Measurements from ENCODE around the gene CUL7. TPM values are rescaled to one million over a fixed set of nuclear protein-coding genes. Genes with fewer than 3 reads are reported as not detected.

The CUL7 gene
- total and polyA plus RNA-seq, 10 of the 15 experiments (the other 5 are each of a cell fraction or from before 2014, with no cell fraction given) = 0.66 to 18.4 (median 10.9) TPM

GRCh38 chr6:42996513-42996912 is 57.1 kb downstream of the CUL7 start:
- in situ Hi-C loops (cut with MboI) = no loop called here

GRCh38 chr6:42993445-42993844 is 60.2 kb downstream of the CUL7 start:
- in situ Hi-C loops (cut with MboI) = no loop called here
- no peak for ATAC-seq
- H3K4me1 ChIP-seq (ENCODE audit: control insufficient read depth, insufficient read depth, low read length) = no peaks in the 10 kb centered on the region
- no peaks in the 10 kb centered on the region for H3K27me3 ChIP-seq (replicated peaks in 1 of 2; ENCODE audit: control insufficient read depth in 2 of 2, insufficient read depth in 2 of 2, low read length in 1 of 2)
- no peak overlapping the region for H3K4me3 ChIP-seq
- no TSS peak for BruUV-seq (replicated peaks)
- no peak overlapping the region for H3K27ac ChIP-seq (ENCODE audit: control insufficient read depth, insufficient read depth)
- DNase-seq (ENCODE audit: low read depth, low spot score) = no peak
- WGBS (ENCODE audit: insufficient coverage, insufficient replicate concordance, low lambda C conversion rate, missing lambda C conversion rate) = 100% methylated on average over 2 of the region's 2 CpGs
- peaks cover 2 to 8% of the 10 kb centered on the region in 2 experiments; a peak in 2 of 4 replicates for H3K36me3 ChIP-seq (ENCODE audit: control insufficient read depth in 2 of 2, insufficient read depth in 2 of 2, low read length in 1 of 2)
- ChIA-PET RAD21 (ENCODE audit: unreplicated experiment) (no interaction called here), POLR2A (no interaction called here), CTCF (interaction anchor here (1.1 kb wide), 1 partner anchor 92 kb away, joined by 3 read pairs; no protein-coding TSS in a partner anchor), SMC1A (ENCODE audit: uncharacterized antibody, unreplicated experiment) (no interaction called here)
- H3K79me2 ChIP-seq (ENCODE audit: control insufficient read depth, insufficient read depth, low read length) = no peaks in the 10 kb centered on the region
- no peaks in the 10 kb centered on the region for H4K20me1 ChIP-seq (ENCODE audit: control insufficient read depth, insufficient read depth)
- intact Hi-C loops (cut with micrococcal nuclease; ENCODE audit: unreplicated experiment) = no loop called here
- H3K9me3 ChIP-seq (replicated peaks; ENCODE audit: control insufficient read depth, insufficient read depth, low read length) = no peaks in the 10 kb centered on the region
- FAIRE-seq = no peak
- no peak overlapping the region for H3K9ac ChIP-seq (ENCODE audit: control insufficient read depth, insufficient read depth, low read length)
- no peak for TF ChIP-seq HCFC1 (IDR thresholded peaks at IDR 0.05; ENCODE audit: low read length)
- TF ChIP-seq MTA2 (IDR thresholded peaks at IDR 0.05; ENCODE audit: low read depth) = no peak
- TF ChIP-seq TBL1XR1 (IDR thresholded peaks at IDR 0.05; ENCODE audit: low read depth, low read length) = no peak
- TF ChIP-seq STAT3 (IDR thresholded peaks at IDR 0.05; ENCODE audit: low read depth, low read length) = no peak
- TF ChIP-seq ZZZ3 (IDR thresholded peaks at IDR 0.05; ENCODE audit: control insufficient read depth, insufficient read length, low read depth) = no peak
- no peak for TF ChIP-seq NKRF (conservative IDR thresholded peaks at IDR 0.05)
- TF ChIP-seq ATF7 (IDR thresholded peaks at IDR 0.05; ENCODE audit: low read depth) = no peak
- H2AFZ ChIP-seq (ENCODE audit: control insufficient read depth, low read depth, low read length) = no peak overlapping the region
- no peak overlapping the region for H3K4me2 ChIP-seq (ENCODE audit: control insufficient read depth, insufficient read depth)

More at GRCh38 chr6:42996513-42996912, 57.1 kb downstream of the CUL7 start:
- Histone ChIP-seq H3K4me3 (no peak overlapping the region), H3K79me2 (ENCODE audit: control insufficient read depth, insufficient read depth, low read length) (no peaks in the 10 kb centered on the region), H3K9me3 (replicated peaks; ENCODE audit: control insufficient read depth, insufficient read depth, low read length) (no peaks in the 10 kb centered on the region), H3K36me3 (ENCODE audit: control insufficient read depth in 2 of 2, insufficient read depth in 2 of 2, low read length in 1 of 2) (no peaks in the 10 kb centered on the region), H3K4me2 (ENCODE audit: control insufficient read depth, insufficient read depth) (no peak overlapping the region), H3K4me1 (ENCODE audit: control insufficient read depth, insufficient read depth, low read length) (no peaks in the 10 kb centered on the region), H3K27me3 (replicated peaks in 1 of 2; ENCODE audit: control insufficient read depth in 2 of 2, insufficient read depth in 2 of 2, low read length in 1 of 2) (no peaks in the 10 kb centered on the region), H3K9ac (ENCODE audit: control insufficient read depth, insufficient read depth, low read length) (no peak overlapping the region), H3K27ac (ENCODE audit: control insufficient read depth, insufficient read depth) (no peak overlapping the region), H4K20me1 (ENCODE audit: control insufficient read depth, insufficient read depth) (no peaks in the 10 kb centered on the region), H2AFZ (ENCODE audit: control insufficient read depth, low read depth, low read length) (no peak overlapping the region)
- ChIA-PET CTCF (interaction anchor here (0.7 to 1.4 kb wide), 7 partner anchors 9 to 305 kb away, joined by 3 to 5 read pairs (median 3); no protein-coding TSS in a partner anchor), POLR2A (interaction anchor here (1.4 to 2.7 kb wide), 2 partner anchors 10 to 13 kb away, joined by 5 to 10 read pairs; partner anchors contain the start of gene PPP2R5D), SMC1A (ENCODE audit: uncharacterized antibody, unreplicated experiment) (interaction anchor here (0.9 to 1.2 kb wide), 3 partner anchors 10 to 147 kb away, joined by 3 to 4 read pairs (median 3); no protein-coding TSS in a partner anchor), RAD21 (ENCODE audit: unreplicated experiment) (interaction anchor here (1.0 kb wide), 1 partner anchor 147 kb away, joined by 3 read pairs; no protein-coding TSS in a partner anchor)
- intact Hi-C loops (cut with micrococcal nuclease; ENCODE audit: unreplicated experiment) = no loop called here
- BruUV-seq (replicated peaks) = no TSS peak
- DNase-seq (ENCODE audit: low read depth, low spot score) = no peak
- TF ChIP-seq KDM1A (IDR thresholded peaks at IDR 0.05; ENCODE audit: borderline replicate concordance) (no peak), CREB1 (IDR thresholded peaks at IDR 0.05; ENCODE audit: low read depth) (no peak), JUNB (IDR thresholded peaks at IDR 0.05) (no peak)
- FAIRE-seq = no peak
- no peak for ATAC-seq

All from GM12878 (cell line).